GM12864 (cell line): ENCODE measurements around the gene SAMD13.
A peak's percentile ranks its signal among the peaks of the same experiment; 100 is the strongest.

Experiments
- DNase-seq: peaks from one replicate; pipeline ENCODE4 v3.0.0-alpha.2; 2011; ENCODE audit warnings: low read depth
- H3K4me3 ChIP-seq: 2 replicates; pipeline ENCODE4 v1.5.1; 2011; ENCODE audit warnings: mild to moderate bottlenecking, low read depth, low read length, control low read depth
- TF ChIP-seq, protein P1 (sequence below): IDR thresholded peaks from 2 replicates; pipeline ENCODE4 v1.5.1; 2011; ENCODE audit warnings: low read depth, mild to moderate bottlenecking, moderate library complexity, low read length, control low read depth, inconsistent platforms; ENCODE audit errors: missing control alignments

SAMD13 gene

DNA sequence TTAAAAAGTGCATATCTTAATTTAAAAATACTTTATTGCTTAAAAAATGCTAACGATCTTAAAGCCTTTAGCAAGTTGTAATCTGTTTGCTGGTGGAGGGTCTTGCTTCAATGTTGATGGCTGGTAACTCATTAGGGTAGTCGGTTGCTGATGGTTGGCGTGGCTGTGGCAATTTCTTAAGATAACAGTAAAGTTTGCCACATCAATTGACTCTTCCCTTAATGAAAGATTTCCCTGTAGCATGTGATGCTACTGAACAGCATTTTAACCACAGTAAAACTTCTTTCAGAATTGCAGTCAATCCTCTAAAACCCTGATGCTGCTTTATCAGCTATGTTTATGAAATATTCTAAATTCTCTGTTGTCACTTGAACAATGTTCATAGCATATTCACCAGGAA, 6.8 kb upstream of the SAMD13 start:
- TF ChIP-seq, protein P1, sequence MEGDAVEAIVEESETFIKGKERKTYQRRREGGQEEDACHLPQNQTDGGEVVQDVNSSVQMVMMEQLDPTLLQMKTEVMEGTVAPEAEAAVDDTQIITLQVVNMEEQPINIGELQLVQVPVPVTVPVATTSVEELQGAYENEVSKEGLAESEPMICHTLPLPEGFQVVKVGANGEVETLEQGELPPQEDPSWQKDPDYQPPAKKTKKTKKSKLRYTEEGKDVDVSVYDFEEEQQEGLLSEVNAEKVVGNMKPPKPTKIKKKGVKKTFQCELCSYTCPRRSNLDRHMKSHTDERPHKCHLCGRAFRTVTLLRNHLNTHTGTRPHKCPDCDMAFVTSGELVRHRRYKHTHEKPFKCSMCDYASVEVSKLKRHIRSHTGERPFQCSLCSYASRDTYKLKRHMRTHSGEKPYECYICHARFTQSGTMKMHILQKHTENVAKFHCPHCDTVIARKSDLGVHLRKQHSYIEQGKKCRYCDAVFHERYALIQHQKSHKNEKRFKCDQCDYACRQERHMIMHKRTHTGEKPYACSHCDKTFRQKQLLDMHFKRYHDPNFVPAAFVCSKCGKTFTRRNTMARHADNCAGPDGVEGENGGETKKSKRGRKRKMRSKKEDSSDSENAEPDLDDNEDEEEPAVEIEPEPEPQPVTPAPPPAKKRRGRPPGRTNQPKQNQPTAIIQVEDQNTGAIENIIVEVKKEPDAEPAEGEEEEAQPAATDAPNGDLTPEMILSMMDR = no peak
- DNase-seq = no peak
- H3K4me3 ChIP-seq = no peak overlapping the region

DNA sequence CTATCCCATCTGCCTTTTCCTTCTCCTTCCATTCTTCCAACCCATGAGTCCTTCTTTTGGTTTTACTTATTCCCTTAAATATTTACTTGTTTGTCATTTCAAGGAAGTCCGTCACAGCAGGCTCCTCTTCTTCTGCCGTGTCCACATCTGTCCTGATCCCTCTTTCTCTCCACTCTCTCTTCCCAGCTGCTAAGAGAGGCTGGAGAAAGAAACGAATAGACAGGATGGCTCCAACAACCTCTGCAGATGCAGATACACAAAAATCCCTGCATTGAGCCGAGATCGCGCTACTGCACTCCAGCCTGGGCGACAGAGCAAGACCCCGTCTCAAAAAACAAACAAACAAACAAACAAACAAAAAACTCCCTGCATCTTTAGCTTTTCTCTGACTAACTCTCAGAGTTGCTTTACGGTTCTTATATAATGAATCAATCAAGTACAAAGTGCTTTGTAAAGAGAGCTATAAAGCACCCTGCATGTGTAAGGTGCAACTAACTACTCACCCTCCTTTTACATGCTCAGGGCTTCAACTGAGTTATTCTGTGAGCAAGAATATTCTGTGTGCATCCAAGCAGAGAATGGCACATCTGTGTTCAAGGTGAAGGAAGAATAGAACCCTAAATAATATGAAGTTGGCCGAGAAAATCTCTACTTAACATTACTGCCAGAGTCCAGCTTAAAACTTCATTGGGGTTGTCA, 3.8 kb upstream of the SAMD13 start:
- peak overlapping the region; percentile 75; the same call in 1 of the 2 replicates for H3K4me3 ChIP-seq
- no peak for DNase-seq
- TF ChIP-seq, protein P1 = no peak

DNA sequence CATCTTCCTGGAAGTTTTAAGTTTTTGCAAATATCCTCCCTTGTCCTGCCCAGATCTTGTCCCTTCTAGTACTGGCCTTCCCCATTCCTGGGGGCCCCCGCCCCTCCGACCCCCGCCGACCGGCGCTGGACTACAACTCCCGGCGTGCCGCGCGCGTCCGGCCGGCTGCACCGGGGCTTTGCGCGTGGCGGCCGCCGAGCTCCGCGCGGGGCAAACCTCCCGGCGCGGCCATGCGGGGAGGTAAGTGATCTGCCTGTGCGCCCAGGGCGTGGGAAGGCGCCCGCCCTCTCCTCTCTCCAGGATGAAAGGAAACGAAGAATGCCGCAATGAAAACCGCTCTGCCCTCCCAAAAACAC, 3.2 kb upstream of the SAMD13 start:
- TF ChIP-seq, protein P1 = no peak
- H3K4me3 ChIP-seq = peak overlapping the region; percentile 75
- DNase-seq = no peak

DNA sequence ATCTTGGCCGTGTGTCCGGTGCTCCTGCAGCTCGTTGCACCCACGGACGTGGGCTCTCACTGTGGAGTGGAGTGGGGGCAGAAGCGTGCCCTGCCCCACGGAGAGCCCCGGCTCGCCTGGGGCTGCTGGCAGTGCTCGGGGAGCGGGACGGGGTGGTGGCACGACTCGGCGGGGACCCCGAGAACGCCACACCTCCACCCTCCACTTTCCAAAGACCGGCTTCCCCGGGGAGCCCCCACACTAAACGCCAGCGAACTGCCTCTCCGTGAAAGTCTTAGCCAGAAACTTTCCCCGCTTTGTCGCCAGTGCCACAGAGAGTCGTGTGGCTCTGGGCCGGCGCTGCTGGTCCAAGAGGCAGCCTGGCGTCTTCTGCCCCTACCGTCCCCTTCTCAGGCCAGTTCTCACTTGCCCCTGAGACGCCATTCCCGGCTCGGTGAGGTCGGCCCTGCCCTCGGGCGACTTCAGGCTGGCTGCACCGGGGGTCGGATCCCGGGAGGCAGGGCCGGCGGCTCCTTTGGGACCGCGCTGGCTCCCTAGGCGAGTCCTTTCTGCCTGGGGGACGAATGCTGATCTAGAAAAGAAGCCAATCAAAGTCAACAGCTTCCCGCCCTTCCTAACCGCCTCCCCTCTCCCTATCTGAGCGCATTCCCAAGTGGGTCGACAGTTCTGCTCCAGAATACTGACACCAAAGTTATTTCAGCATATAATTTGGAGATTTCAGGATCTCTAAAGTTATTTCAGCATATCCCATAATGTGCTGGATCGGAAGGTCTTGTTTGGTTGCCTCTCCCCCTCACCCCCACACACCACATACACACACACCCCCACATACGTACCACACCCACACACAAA, 2.6 kb upstream of the SAMD13 start:
- no peak for DNase-seq
- H3K4me3 ChIP-seq = peak overlapping the region; percentile 75
- TF ChIP-seq, protein P1 = no peak

DNA sequence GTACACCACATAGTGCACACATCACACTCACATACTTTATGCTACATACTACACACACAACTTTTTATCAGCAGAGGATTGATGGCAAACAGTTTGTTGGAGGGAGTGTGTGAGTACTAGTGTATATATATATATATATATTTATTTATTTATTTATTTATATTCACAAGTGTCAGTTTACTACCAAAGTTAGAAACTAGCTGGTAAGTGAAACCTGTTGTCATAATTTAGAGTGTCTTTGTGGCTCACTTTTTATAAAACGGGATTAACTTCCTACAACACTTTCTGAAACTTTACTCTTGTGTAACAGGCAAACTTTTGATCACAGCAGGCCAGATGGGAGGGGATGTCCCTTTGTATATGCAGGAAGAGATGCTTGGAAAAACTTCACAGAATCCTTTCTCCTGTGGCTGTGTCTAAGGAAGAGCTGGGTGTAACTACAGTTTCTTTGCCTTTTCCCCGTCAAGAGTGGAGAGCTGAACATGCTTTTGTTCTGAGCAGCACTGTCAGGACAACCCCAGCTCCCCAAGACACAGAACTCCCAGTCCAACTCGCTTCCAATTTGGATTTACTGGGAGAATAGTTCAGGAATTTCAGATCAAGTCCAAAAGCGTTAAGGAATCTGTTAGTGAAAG, 1.9 kb upstream of the SAMD13 start:
- TF ChIP-seq, protein P1 = no peak
- DNase-seq = no peak
- H3K4me3 ChIP-seq = peak overlapping the region; percentile 75; the same call in 1 of the 2 replicates

DNA sequence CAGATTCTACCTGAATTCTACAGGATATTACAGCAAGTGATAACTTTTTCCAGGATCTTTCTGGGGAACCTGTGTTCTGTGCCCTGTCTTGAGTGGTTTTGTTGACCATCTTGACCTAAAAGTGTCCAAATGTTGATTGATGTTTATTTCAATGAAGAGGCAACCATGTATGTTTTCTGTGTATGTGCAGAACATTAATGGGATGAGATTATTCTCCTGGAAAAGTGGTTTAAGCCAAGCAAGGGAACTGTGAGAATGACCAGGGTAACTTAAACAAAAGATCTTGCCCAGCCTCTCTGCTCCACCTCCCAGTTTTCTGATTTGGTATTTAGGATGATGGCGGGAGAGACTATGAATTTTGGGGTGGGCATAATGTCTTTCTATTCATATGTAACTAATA, 1.0 kb upstream of the SAMD13 start:
- no peak overlapping the region for H3K4me3 ChIP-seq

More for the DNA sequence above, 1.0 kb upstream of the SAMD13 start:
- DNase-seq = no peak
- TF ChIP-seq, protein P1 = no peak
